ENCODE data around the gene DNAH9.

DNAH9 gene

GRCh38 chr17:11671126-11671525 is 72.9 kb downstream of the DNAH9 start:
- DNase-seq = no peak

DNA sequence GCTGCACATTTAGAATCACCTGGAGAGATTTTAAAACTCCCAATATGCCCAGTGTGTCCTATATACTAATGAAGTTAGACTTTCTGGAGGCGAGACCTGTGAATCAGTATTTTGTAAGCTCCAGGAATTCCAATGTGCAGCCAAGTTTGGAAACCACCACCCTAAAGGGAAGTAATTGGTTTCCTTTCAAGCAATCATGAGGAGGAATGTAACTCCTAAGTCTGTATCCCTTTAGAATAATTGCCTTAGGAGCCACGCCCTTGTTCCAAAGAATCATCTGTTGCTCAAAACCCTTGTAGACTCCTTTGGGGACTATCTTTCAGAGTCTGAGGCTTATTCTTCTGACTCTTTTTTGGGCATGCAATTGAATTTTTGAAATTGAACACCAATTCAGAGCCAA is 84.4 kb downstream of the DNAH9 start:
- DNase-seq = no peak

GRCh38 chr17:11690681-11691080 is 92.4 kb downstream of the DNAH9 start:
- DNase-seq = no peak

GRCh38 chr17:11692688-11693087 is 94.4 kb downstream of the DNAH9 start:
- no peak for DNase-seq

GRCh38 chr17:11693284-11693683 is 95.0 kb downstream of the DNAH9 start:
- DNase-seq = no peak

DNA sequence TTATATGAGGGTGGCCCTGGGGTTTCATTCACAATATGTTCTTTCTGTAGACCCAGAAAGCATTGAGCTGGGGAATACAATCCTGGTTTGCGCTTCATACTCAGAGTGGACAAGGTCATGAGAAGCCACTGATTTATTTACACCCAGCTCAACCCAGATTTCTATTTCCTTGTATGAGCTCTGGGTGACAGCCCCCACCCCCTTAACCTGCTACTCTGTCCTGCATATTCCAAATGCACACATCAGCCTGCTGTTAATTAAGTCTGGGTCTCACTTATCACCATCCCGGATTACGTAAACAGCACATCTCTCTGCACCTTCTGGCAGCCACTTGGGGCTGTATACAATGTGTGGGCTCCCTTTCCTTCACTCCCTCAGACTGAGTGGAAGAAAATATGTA is 102.4 kb downstream of the DNAH9 start:
- DNase-seq = no peak

- no peak for DNase-seq
Measured at GRCh38 chr17:11701911-11702310, 103.6 kb downstream of the DNAH9 start.

DNA sequence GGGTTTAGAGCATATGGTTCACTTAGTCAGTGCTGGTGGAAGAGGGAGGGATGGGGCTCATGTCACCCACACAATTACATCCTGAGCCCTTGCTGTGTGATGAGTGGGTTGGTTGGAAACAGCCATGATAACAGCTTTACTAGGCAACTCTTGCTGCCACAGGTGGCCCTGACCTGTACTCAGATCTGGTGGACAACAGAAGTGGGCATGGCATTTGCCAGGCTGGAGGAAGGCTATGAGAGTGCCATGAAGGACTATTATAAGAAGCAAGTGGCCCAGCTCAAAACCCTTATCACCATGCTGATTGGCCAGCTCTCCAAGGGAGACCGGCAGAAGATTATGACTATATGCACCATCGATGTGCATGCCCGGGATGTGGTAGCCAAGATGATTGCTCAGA is 105.8 kb downstream of the DNAH9 start:
- no peak for DNase-seq

DNA sequence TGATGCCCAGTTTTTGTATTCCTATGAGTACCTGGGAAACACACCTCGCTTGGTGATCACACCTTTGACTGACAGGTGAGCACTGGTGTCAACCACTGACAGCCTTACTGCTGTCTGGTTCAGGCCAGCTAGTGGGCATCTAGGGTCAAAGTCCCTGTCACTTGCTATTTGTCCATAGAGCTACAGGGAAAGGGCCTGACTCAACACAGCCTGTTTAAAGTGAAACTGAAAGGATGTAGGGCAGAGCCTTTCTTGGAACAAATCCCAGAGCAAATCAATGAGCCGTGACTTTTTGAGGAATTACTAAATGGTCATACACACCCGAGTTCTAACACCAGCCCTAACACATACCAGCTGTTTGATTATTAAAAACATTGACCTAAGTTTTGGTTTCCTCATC is 106.8 kb downstream of the DNAH9 start:
- DNase-seq = no peak

- no peak for DNase-seq
Measured at GRCh38 chr17:11707586-11707985, 109.3 kb downstream of the DNAH9 start.

DNA sequence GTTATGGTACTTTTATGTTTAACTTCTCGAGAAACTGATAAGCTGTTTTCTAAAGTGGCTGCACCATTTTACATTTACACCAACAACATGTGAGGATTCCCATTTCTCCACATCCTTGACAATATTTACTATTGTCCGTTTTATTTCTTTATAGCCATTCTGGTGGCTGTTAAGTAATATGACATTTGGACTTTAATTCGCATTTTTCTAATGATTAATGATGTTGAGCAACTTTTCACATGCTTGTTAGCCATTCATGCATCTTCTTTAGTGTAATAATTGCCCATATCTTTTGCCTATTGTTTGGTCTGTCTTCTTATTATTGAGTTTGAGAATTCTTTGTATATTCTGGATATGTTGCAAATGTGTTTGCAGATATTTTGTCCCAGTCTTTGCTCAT is 114.2 kb downstream of the DNAH9 start:
- no peak for DNase-seq

DNA sequence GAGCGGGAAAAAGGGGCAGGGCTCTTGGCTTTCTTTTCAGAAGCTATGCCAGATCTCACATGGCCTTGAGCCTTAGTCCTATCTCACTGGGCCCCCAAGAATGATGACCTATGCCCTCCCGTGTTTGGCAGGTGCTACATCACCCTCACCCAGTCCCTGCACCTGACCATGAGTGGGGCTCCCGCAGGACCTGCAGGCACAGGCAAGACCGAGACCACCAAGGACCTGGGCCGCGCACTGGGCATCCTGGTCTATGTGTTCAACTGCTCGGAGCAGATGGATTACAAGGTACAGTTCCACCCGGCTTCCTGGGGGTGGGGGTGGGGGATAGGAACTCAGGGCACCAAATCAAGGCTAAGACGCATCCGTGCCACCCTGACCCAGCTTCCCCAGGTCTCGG is 120.9 kb downstream of the DNAH9 start:
- DNase-seq = no peak

DNA sequence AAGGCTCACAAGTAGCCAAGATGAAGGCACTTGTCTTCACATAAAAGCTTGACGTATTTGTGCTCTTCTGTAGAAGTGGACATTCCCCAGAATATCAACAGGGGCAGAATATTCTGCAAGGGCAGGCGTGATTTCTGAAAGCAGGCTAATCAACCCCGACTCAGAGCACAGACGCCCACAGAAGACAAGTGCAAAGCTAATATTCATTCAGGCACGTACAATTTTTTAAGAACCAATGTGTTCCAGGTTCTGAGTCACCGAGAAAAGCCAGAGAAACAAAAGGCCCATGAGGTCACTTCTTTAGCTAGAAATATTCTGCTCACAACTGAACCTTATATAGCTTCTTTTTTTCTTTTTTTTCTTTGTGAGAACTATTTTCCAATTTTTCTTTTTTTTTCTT is 121.6 kb downstream of the DNAH9 start:
- DNase-seq = no peak

DNA sequence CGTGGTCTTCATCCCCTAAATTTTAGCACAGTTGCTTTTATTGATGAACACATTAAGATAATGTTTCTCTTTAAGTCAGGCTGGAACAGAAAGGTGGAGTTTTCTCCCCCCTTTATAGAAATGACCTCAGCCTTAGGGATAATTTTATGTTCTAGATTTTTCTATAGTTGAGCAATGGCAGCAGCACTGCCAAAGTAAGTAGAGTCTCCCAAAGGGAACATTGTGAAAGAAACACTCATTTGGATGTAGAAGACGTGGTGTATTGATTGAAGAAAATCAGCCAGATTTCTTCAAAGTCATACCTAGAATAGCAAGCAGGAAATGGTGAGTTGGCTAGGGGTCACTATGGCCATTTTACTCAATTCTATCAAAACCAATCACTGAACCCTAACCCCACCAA is 122.5 kb downstream of the DNAH9 start:
- DNase-seq = no peak

GRCh38 chr17:11730747-11731146 is 132.5 kb downstream of the DNAH9 start:
- no peak for DNase-seq

DNA sequence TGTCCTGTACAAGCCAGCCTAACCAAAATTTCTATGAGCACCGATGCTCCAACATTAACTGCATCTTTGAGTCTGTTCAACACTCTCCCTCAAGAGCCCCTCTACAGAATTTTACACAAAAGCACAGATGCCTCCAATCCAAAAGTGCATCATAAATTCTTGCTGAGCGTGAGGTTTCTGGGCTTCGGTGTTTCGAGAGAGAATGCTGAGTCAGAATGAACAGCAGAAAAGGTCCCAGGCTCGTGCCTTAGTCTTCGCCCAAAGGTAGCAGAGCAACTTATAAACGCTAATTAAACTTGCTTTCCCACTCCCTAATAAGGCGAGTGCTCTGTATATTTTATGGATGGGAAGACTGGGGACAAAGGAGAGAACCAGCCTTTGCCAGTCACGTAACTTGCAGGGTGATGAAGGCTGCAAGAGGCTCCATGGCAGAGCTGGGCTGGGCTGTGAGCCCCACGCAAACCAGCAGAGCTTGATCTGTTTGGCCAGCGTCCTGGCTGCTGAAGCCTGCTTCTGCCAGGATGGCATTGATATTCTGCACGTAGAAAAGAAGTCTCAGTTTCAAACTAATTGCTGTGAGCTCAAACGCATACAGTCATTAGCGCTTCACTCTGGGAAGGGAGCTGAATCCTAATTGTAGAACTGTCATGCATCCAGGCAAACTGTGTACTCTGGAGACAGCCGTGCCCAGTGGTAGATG is 138.5 kb downstream of the DNAH9 start:
- no peak for DNase-seq

DNA sequence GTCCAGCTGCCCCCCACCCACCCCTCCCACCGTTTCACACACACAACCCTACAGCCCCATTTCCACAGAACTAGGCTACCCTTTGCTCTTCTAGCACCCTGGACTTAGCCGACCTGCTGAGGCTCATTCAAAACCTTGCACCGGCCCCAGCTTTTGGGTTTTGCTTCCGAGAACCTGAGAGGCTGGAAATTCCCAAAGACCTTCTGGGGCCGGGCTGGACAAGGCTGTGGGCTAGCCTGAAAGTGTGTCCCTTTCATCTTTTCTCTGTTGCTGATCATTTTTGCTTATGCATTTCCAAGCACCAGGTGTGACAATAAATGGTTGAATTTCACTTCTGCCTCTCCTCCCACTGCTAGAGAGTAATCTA is 139.0 kb downstream of the DNAH9 start:
- no peak for DNase-seq

- no peak for DNase-seq
Measured at GRCh38 chr17:11738151-11738550, 139.9 kb downstream of the DNAH9 start.

- DNase-seq = no peak
Measured at GRCh38 chr17:11739351-11739750, 141.1 kb downstream of the DNAH9 start.

DNA sequence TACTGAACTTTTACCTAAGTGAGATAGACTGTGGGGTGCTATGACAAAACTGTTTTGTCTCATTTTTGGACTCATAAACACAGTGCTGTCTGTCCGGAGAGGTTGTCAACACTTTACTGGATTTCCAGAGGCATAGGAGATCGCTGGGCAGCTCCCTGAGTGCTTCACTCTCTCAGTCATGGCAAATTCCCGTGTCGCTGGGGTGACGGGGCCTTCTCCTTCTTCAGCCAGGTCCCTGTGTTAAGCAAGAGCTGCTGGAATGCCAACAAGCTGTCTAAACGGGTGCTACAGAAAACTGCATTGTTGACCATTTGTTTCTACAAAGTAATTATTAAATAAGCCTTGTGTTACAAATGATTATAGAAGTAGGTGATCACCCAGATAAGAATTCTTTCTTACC is 141.6 kb downstream of the DNAH9 start:
- no peak for DNase-seq

GRCh38 chr17:11742886-11743285 is 144.6 kb downstream of the DNAH9 start:
- DNase-seq = no peak

GRCh38 chr17:11744696-11745095 is 146.4 kb downstream of the DNAH9 start:
- DNase-seq = no peak

GRCh38 chr17:11747441-11747840 is 149.2 kb downstream of the DNAH9 start:
- DNase-seq = no peak

- DNase-seq = no peak
Measured at GRCh38 chr17:11757815-11758214, 159.5 kb downstream of the DNAH9 start.

DNA sequence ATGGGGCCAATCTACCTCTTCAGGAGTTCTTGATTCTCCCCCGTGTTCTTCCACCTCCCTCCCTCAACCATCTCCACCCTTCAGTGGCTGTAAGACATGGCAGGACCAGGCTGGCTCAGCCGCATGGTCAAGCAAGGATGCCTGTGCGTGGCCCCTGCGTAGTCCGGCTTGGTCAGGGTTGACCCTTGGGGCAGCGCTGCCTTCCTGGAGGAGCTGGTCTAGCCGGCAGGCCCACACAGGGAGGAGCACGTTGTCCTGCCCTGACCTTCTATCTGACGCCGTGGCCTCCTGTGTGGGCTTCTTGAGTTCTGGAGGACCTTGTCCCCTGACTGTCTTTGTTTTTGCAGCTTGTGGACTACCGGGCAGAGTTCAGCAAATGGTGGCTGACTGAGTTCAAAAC is 169.8 kb downstream of the DNAH9 start:
- DNase-seq = no peak

DNA sequence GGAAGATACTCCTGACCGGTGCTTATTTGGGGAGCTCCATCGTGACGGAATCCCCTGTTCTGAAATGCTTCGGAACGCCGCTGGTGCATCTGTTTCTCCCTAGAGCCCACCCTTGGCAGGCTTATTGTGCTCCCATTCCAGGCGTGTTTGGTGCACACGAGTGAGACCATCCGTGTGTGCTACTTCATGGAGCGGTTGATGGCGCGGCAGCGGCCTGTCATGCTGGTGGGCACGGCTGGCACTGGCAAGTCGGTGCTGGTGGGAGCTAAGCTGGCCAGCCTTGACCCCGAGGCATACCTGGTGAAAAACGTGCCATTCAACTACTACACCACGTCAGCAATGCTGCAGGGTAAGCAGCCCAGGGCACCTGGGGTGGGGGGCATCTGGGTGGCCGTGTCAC is 170.7 kb downstream of the DNAH9 start:
- no peak for DNase-seq
